PC-9 (cell line): ENCODE data around the gene DDX10.

Source experiments
- CTCF ChIP-seq: fragments of 200-600 bp; sonication (generic); conservative IDR thresholded peaks from 2 replicates; pipeline ENCODE4 v1.6.1; 2017; ENCODE audit warnings: mixed run types, antibody characterized with exemption, mild to moderate bottlenecking, moderate library complexity
- EZH2 ChIP-seq: fragments of 200-600 bp; sonication (generic); IDR thresholded peaks from 2 replicates; pipeline ENCODE4 v1.8.0; 2017; ENCODE audit warnings: antibody characterized with exemption, low read depth

DNA sequence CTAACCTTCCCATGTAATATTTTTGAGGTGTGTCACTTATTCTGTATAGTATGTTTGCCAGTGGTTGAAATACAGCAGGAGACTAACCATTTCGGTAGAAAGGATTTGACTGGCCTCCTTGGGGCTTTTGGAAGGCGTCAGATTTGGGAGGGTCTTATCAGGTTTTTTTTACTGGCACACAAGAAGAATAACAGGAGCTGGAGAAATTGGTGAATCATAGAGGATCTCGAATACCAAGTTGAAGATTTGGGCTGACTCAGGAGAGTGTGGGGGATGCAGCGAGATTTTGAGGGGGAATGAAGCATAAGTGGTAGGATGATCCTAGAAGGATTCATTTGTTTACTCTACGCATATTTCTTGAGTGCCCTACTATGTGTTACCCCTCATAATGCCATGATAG, 200.5 kb downstream of the DDX10 start:
- TF ChIP-seq CTCF (no peak), EZH2 (no peak)
